HG03442 (cell line): ENCODE data around the gene SNX6.
"Not testable (repeated sequence)": the region's sequence is repeated elsewhere in the genome, so short reads cannot be mapped to it uniquely, and the experiment has no call there.

ENCODE experiments used
- ATAC-seq: cut with Tn5 transposase; IDR thresholded peaks from one replicate; pipeline ENCODE4 v1.9.1; 2021; ENCODE audit warnings: mild to moderate bottlenecking, moderate library complexity; ENCODE audit not compliant: unreplicated experiment

The SNX6 gene

GRCh38 chr14:34640826-34641225 lies 10.9 kb upstream of the SNX6 start:
- no peak for ATAC-seq

- not testable (repeated sequence) for ATAC-seq
Measured at GRCh38 chr14:34634360-34634771, 4.4 kb upstream of the SNX6 start.

GRCh38 chr14:34633742-34634141 lies 3.8 kb upstream of the SNX6 start:
- ATAC-seq, result no peak

- ATAC-seq, result no peak
Measured at GRCh38 chr14:34632411-34632978, 2.5 kb upstream of the SNX6 start.

GRCh38 chr14:34629344-34629656 lies 648 bp downstream of the SNX6 start:
- ATAC-seq, result no peak

- ATAC-seq, result no peak
Measured at GRCh38 chr14:34628681-34629135, 1.2 kb downstream of the SNX6 start.

GRCh38 chr14:34623506-34623905 lies 6.4 kb downstream of the SNX6 start:
- no peak for ATAC-seq

GRCh38 chr14:34620839-34621238 lies 9.1 kb downstream of the SNX6 start:
- ATAC-seq, result no peak

- ATAC-seq, result no peak
Measured at GRCh38 chr14:34620115-34620514, 9.8 kb downstream of the SNX6 start.

GRCh38 chr14:34619471-34619870 lies 10.5 kb downstream of the SNX6 start:
- ATAC-seq, result no peak

- ATAC-seq, result no peak
Measured at GRCh38 chr14:34616360-34616759, 13.6 kb downstream of the SNX6 start.

GRCh38 chr14:34615507-34615906 lies 14.4 kb downstream of the SNX6 start:
- no peak for ATAC-seq

GRCh38 chr14:34614638-34615037 lies 15.3 kb downstream of the SNX6 start:
- ATAC-seq, result no peak

- no peak for ATAC-seq
Measured at GRCh38 chr14:34610101-34610500, 19.8 kb downstream of the SNX6 start.

GRCh38 chr14:34605461-34605860 lies 24.5 kb downstream of the SNX6 start:
- ATAC-seq, result no peak

- no peak for ATAC-seq
Measured at GRCh38 chr14:34604995-34605394, 25.0 kb downstream of the SNX6 start.

GRCh38 chr14:34596891-34597290 lies 33.1 kb downstream of the SNX6 start:
- no peak for ATAC-seq

GRCh38 chr14:34593740-34594375 lies 36.1 kb downstream of the SNX6 start:
- ATAC-seq, result no peak

GRCh38 chr14:34592623-34593022 lies 37.3 kb downstream of the SNX6 start:
- ATAC-seq, result no peak

- ATAC-seq, result no peak
Measured at GRCh38 chr14:34583525-34583924, 46.4 kb downstream of the SNX6 start.

- no peak for ATAC-seq
Measured at GRCh38 chr14:34582117-34582680, 47.7 kb downstream of the SNX6 start.

- ATAC-seq, result no peak
Measured at GRCh38 chr14:34580381-34580780, 49.6 kb downstream of the SNX6 start.

- no peak for ATAC-seq
Measured at GRCh38 chr14:34571771-34572170, 58.2 kb downstream of the SNX6 start.
